KOPT-K1 (cell line): ENCODE data around the gene MT1H.
"Not testable (repeated sequence)": the region's sequence is repeated elsewhere in the genome, so short reads cannot be mapped to it uniquely, and the experiment has no call there.

Experiments
- H3K27ac ChIP-seq: fragments of 200-600 bp; sonication (generic); 2 replicates; pipeline ENCODE4 v1.5.1; 2016; ENCODE audit warnings: antibody characterized with exemption, mild to moderate bottlenecking, low read depth, low read length; ENCODE audit not compliant: poor library complexity, severe bottlenecking
- H3K36me3 ChIP-seq: fragments of 200-600 bp; sonication (generic); 2 replicates; pipeline ENCODE4 v1.5.1; 2017; ENCODE audit warnings: antibody characterized with exemption, mild to moderate bottlenecking, low read length, moderate library complexity; ENCODE audit not compliant: insufficient read depth
- H3K9me3 ChIP-seq: fragments of 200-600 bp; sonication (generic); 2 replicates; pipeline ENCODE4 v1.5.1; 2017; ENCODE audit warnings: antibody characterized with exemption, low read length, mild to moderate bottlenecking; ENCODE audit not compliant: insufficient read depth, poor library complexity, severe bottlenecking

MT1H gene

GRCh38 chr16:56669005-56669839, at the start of gene MT1H:
Gene MT1H (plus strand): TSS chr16:56669814. CDS start chr16:56669885, 71 bp downstream.
- no peak within 1 kb of the TSS for H3K27ac ChIP-seq
- no peaks in the 10 kb centered on the region for H3K9me3 ChIP-seq
- no peaks in the 10 kb centered on the region for H3K36me3 ChIP-seq

DNA sequence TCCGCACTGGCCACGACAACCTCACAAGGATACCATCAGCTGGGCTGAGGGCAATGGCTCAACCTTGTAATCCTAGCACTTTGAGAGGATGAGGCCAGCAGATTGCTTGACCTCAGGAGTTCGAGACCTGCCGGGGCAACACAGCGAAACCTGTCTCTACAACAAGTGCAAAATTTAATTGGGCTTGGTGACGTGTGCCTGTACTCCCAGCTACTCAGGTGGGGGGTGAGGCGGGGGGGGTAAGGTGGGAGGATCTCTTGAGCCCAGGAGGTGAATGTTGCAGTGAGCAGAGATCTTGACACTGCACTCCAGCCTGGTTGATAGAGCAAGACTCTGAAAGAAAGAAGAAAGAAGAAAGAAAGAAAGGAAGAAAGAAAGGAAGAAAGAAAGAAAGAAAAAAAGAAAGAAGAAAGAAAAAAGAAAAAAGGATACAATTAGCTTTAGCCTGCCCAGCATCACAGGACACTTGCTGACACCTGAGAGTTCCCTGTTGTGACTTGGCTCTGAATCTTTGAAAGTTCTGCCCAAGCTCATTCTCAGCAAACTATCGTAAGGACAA, 49.2 kb upstream of the MT1H start:
- Histone ChIP-seq H3K27ac (no peak overlapping the region), H3K36me3 (no peaks in the 10 kb centered on the region), H3K9me3 (no peaks in the 10 kb centered on the region)

GRCh38 chr16:56621665-56622445, 47.8 kb upstream of the MT1H start:
- not testable (repeated sequence) for H3K36me3 ChIP-seq, H3K9me3 ChIP-seq, H3K27ac ChIP-seq

GRCh38 chr16:56623184-56623583, 46.4 kb upstream of the MT1H start:
- not testable (repeated sequence) for H3K36me3 ChIP-seq, H3K9me3 ChIP-seq, H3K27ac ChIP-seq

- H3K36me3 ChIP-seq: no peaks in the 10 kb centered on the region
- no peak overlapping the region for H3K27ac ChIP-seq
- H3K9me3 ChIP-seq: no peaks in the 10 kb centered on the region
Observed at GRCh38 chr16:56623637-56624036, 46.0 kb upstream of the MT1H start.

- Histone ChIP-seq H3K27ac (no peak within 1 kb of the TSS), H3K36me3 (no peaks in the 10 kb centered on the region), H3K9me3 (no peaks in the 10 kb centered on the region)
Observed at GRCh38 chr16:56625140-56625942, 44.3 kb upstream of the MT1H start, which contains the start of gene MT1E. Gene MT1E (plus strand): TSS chr16:56625781. CDS start chr16:56625852, 71 bp downstream.

- H3K27ac ChIP-seq: no peak overlapping the region
- H3K9me3 ChIP-seq: no peaks in the 10 kb centered on the region
- no peaks in the 10 kb centered on the region for H3K36me3 ChIP-seq
Observed at GRCh38 chr16:56625943-56626654, 43.5 kb upstream of the MT1H start.

DNA sequence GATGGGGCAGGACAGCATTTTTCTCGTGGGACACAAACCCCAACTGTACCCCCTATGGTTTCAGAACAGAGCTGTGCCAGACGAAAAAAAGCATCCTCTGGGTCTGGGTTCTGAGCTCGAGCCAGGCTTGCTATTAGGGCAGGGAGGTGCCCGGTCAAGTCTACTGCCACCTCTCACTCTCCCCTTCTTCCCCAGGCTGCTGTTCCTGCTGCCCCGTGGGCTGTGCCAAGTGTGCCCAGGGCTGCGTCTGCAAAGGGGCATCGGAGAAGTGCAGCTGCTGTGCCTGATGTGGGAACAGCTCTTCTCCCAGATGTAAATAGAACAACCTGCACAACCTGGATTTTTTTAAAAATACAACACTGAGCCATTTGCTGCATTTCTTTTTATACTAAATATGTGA, 42.9 kb upstream of the MT1H start:
- H3K27ac ChIP-seq: no peak overlapping the region
- H3K36me3 ChIP-seq: no peaks in the 10 kb centered on the region

GRCh38 chr16:56628486-56629350, 40.9 kb upstream of the MT1H start:
- no peaks in the 10 kb centered on the region for H3K36me3 ChIP-seq
- H3K27ac ChIP-seq: no peak overlapping the region
- no peaks in the 10 kb centered on the region for H3K9me3 ChIP-seq

More for the DNA sequence above, 42.9 kb upstream of the MT1H start:
- H3K9me3 ChIP-seq: no peaks in the 10 kb centered on the region

DNA sequence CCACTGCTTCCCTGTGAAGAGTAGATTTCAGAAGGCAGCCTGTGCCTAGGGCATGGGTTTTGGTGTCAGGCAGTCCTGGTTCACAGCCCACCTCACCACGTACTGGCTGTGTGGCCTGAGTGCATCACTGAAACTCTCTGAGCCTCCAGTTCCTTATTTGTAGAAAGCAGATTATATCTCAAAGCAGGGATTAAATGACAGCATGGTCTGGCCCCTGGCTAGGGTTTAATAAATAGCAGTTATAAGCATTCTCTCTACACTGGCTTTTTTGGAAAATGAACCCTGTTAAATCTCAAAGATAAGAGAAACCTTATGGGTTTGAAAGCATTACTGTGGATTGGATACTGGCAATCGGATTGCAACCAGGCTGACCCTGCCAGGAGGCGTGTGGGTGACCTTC, 40.1 kb upstream of the MT1H start:
- no peak overlapping the region for H3K27ac ChIP-seq
- no peaks in the 10 kb centered on the region for H3K9me3 ChIP-seq
- H3K36me3 ChIP-seq: no peaks in the 10 kb centered on the region

DNA sequence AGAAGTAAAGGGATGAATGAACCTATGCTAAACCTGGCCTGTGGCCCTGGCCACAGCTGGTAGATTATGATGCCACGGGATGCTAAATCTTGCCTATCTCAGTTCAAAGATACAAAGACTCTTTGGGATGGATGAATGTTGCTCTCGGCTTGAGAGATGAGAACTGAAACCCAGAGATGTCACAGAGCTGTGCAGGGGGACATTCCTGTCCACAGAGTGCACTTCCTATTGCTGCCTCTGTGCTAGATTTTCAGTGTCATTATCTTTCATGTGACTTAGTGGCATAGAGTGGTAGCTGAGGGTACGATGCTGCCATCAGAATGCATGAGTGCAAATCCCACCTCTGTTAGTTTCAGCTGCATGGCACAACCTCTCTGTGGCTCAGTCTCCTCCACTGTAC, 39.5 kb upstream of the MT1H start:
- H3K36me3 ChIP-seq: no peaks in the 10 kb centered on the region
- H3K9me3 ChIP-seq: no peaks in the 10 kb centered on the region
- no peak overlapping the region for H3K27ac ChIP-seq

- Histone ChIP-seq H3K9me3 (no peaks in the 10 kb centered on the region), H3K27ac (no peak overlapping the region), H3K36me3 (no peaks in the 10 kb centered on the region)
Observed at GRCh38 chr16:56631197-56631596, 38.4 kb upstream of the MT1H start.

DNA sequence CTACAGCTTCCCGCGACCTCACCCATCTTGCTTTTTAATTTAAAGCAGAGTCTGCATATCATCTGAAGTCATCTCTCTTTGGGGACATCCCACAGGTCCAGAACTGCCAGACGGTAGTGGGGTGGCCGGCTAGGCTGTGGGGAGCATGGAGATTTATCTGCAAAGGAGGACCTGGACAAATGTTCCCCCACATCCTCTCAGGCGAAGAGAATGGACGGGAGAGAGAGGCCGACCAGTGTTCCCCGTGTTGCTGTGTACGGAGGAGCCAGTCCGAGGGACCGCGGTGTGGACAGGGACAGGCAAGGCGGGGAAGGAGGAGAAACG, 37.8 kb upstream of the MT1H start:
- Histone ChIP-seq H3K36me3 (no peaks in the 10 kb centered on the region), H3K9me3 (no peaks in the 10 kb centered on the region), H3K27ac (no peak overlapping the region)
